ENCODE measurements around the gene CCT7. TPM values are rescaled to one million over a fixed set of nuclear protein-coding genes. Genes with fewer than 3 reads are reported as not detected.

The CCT7 gene
- total RNA-seq, 1 experiment from 2014 or later = 319 TPM

DNA sequence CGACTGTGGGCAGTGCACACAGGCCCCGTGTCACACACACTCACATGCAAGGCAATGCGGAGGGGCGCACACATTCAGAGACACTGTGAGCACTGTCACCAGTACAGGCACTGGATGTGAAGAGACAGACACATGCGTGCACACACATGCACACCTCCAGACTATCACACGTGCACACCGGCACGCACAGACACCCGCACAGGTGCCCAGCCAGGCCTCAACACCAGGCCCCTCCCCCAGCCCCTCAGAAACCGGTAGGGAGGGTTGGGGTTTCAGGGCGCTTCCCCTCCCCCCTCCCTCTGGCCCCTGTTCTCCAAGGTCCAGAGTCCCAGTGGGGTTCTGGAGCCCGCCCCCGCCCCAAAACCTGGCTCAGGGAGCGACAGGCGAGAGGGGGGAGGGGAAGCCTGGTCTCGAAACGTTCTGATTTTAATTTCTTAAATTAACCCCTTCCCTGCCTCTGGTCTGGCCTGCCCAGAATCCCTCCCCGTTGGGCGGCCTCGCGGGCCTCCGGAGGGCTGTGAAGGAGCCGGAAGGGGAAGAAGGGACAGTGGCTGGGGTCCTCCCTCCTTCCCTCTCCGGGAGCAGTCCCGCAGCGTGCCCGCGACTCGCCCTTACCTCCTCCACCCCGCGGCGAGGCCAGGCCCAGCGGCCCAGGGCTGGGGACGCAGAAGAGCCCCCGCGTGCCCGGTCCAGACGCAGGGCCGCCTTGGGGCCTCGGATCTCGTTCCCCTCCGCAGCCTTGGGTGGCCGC lies 49.6 kb downstream of the CCT7 start:
- Histone ChIP-seq H3K36me3 (ENCODE audit: low read depth) (no peaks in the 10 kb centered on the region), H3K4me1 (replicated peaks; ENCODE audit: insufficient read depth) (peaks cover 18% of the 10 kb centered on the region), H3K4me3 (peak overlapping the region; percentile 97), H3K9me2 (ENCODE audit: insufficient read depth) (no peaks in the 10 kb centered on the region), H3K27me3 (ENCODE audit: insufficient read depth, low read depth) (no peaks in the 10 kb centered on the region), H3K4me2 (peak overlapping the region; percentile 96), H2AFZ (peak overlapping the region; percentile 93), H3K9me3 (ENCODE audit: insufficient read depth, low read depth) (no peaks in the 10 kb centered on the region), H3K27ac (no peak overlapping the region), H3F3A (ENCODE audit: insufficient read depth, low read depth) (peaks cover 12% of the 10 kb centered on the region; the same call in 1 of the 2 replicates), H3K79me2 (ENCODE audit: low read depth) (peaks cover 53% of the 10 kb centered on the region), H4K20me1 (ENCODE audit: insufficient read depth) (peaks cover 7% of the 10 kb centered on the region)
- intact Hi-C loops (cut with micrococcal nuclease; ENCODE audit: unreplicated experiment) = no loop called here
- ChIA-PET POLR2A (ENCODE audit: unreplicated experiment) (interaction anchor here (0.5 kb wide), 1 partner anchor 49 kb away, joined by 5 read pairs; no protein-coding TSS in a partner anchor), CTCF (no interaction called here)
- TF ChIP-seq CTCF (conservative IDR thresholded peaks at IDR 0.05) = no peak
- TF ChIP-seq EZH2 (IDR thresholded peaks at IDR 0.05; ENCODE audit: low read depth) = no peak
- BruUV-seq (replicated peaks) = no TSS peak
- no peak for DNase-seq

- peak within 1 kb of the TSS; percentile 96 for H3K4me2 ChIP-seq
- H3K9me2 ChIP-seq (ENCODE audit: insufficient read depth) = no peaks in the 10 kb centered on the region
- no peak for TF ChIP-seq CTCF (conservative IDR thresholded peaks at IDR 0.05)
- no peak for TF ChIP-seq EZH2 (IDR thresholded peaks at IDR 0.05; ENCODE audit: low read depth)
- BruUV-seq (replicated peaks) = TSS peak; percentile 76
- H4K20me1 ChIP-seq (ENCODE audit: insufficient read depth) = peaks cover 2% of the 10 kb centered on the region
- peaks cover 45% of the 10 kb centered on the region for H3K79me2 ChIP-seq (ENCODE audit: low read depth)
- H3K9me3 ChIP-seq (ENCODE audit: insufficient read depth, low read depth) = no peaks in the 10 kb centered on the region
- H3K4me1 ChIP-seq (replicated peaks; ENCODE audit: insufficient read depth) = peaks cover 18% of the 10 kb centered on the region
- H3F3A ChIP-seq (ENCODE audit: insufficient read depth, low read depth) = peaks cover 12% of the 10 kb centered on the region; the same call in 1 of the 2 replicates
- ChIA-PET POLR2A (ENCODE audit: unreplicated experiment) (interaction anchor here (0.5 to 1.1 kb wide), 2 partner anchors 40 to 51 kb away, joined by 3 read pairs; partner anchors contain the start of gene CCT7), CTCF (no interaction called here)
- peak within 1 kb of the TSS; percentile 93 for H2AFZ ChIP-seq
- H3K27ac ChIP-seq = peak within 1 kb of the TSS; percentile 36; the same call in 1 of the 2 replicates
- peak; percentile 46 to 65 for DNase-seq
- no peaks in the 10 kb centered on the region for H3K27me3 ChIP-seq (ENCODE audit: insufficient read depth, low read depth)
- peak within 1 kb of the TSS; percentile 97 for H3K4me3 ChIP-seq
- intact Hi-C loops (cut with micrococcal nuclease; ENCODE audit: unreplicated experiment) = no loop called here
- no peaks in the 10 kb centered on the region for H3K36me3 ChIP-seq (ENCODE audit: low read depth)
Measured at GRCh38 chr2:73284296-73285158, 50.4 kb downstream of the CCT7 start, which contains the start of gene FBXO41. Gene FBXO41 (minus strand): TSS chr2:73284478. CDS start chr2:73269630, 14,848 bp downstream.

GRCh38 chr2:73285159-73285739 lies 51.1 kb downstream of the CCT7 start:
- H2AFZ ChIP-seq = peak overlapping the region; percentile 93

More at GRCh38 chr2:73285159-73285739, 51.1 kb downstream of the CCT7 start:
- Histone ChIP-seq H3K4me1 (replicated peaks; ENCODE audit: insufficient read depth) (peaks cover 18% of the 10 kb centered on the region), H3K4me3 (peak overlapping the region; percentile 97; the same call in 1 of the 2 replicates), H3K27me3 (ENCODE audit: insufficient read depth, low read depth) (no peaks in the 10 kb centered on the region), H3K9me3 (ENCODE audit: insufficient read depth, low read depth) (no peaks in the 10 kb centered on the region), H3K4me2 (peak overlapping the region; percentile 96), H3K36me3 (ENCODE audit: low read depth) (no peaks in the 10 kb centered on the region), H4K20me1 (ENCODE audit: insufficient read depth) (no peaks in the 10 kb centered on the region), H3K27ac (peak overlapping the region; percentile 36; the same call in 1 of the 2 replicates), H3K79me2 (ENCODE audit: low read depth) (peaks cover 38% of the 10 kb centered on the region), H3K9me2 (ENCODE audit: insufficient read depth) (no peaks in the 10 kb centered on the region), H3F3A (ENCODE audit: insufficient read depth, low read depth) (peaks cover 13% of the 10 kb centered on the region; the same call in 1 of the 2 replicates)
- peak in 1 of 2 experiments; percentile 47 for DNase-seq
- intact Hi-C loops (cut with micrococcal nuclease; ENCODE audit: unreplicated experiment) = no loop called here
- BruUV-seq (replicated peaks) = no TSS peak
- ChIA-PET CTCF (no interaction called here), POLR2A (ENCODE audit: unreplicated experiment) (interaction anchor here (1.1 kb wide), 1 partner anchor 51 kb away, joined by 3 read pairs; the partner anchor contains the start of gene CCT7)
- TF ChIP-seq EZH2 (IDR thresholded peaks at IDR 0.05; ENCODE audit: low read depth) (no peak), CTCF (conservative IDR thresholded peaks at IDR 0.05) (no peak)
